ENCODE results near the gene NOTCH2. TPM values are rescaled to one million over a fixed set of nuclear protein-coding genes. Genes with fewer than 3 reads are reported as not detected.

NOTCH2 gene
- total and polyA plus RNA-seq, 9 of the 15 experiments (the other 6 are each of a cell fraction or from before 2014, with no cell fraction given): 0.04 to 1.2 (median 0.28) TPM; not detected in 1

DNA sequence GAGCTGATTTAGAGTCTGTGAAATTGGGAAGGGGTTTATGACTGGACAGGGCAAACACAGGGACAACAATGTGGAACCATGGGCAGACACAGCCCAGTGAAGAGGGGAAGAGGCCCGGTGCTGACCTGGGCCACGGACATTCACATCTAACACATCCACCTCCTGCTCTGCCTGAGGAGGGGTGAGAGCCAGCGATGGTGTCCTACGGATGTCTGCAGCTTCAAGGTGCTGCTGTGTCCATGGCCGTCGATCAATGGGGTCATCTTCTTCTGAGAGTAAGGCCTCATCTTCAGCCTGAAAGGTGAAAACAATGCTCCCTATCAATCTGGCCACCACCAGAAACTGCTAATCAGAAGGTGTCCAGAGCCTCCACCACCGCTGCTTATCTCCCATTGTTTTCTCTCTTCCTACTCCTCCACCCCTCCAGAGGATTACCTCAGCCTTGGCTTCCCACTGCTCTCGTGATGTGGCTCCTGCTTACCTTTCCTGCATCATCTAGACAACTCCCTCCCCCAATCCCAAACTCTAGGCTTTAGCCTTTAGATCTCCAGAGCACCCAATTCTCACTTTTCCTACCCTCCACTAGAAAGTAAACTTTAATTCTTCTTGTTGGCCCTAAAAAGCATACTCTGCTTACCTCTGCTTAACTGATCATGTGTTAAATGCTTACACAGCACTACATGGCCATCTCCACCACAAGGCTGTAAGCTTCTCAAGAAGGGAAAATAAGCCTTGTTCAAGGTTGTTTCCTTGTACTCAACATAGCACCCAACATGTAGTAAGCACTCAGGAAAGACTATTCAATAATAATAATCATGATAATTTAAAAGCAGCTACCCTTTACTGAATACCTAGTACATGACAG lies 149.1 kb downstream of the NOTCH2 start (continued):
- TF ChIP-seq, protein P1, sequence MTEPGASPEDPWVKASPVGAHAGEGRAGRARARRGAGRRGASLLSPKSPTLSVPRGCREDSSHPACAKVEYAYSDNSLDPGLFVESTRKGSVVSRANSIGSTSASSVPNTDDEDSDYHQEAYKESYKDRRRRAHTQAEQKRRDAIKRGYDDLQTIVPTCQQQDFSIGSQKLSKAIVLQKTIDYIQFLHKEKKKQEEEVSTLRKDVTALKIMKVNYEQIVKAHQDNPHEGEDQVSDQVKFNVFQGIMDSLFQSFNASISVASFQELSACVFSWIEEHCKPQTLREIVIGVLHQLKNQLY (CRISPR knock-in tag; conservative IDR thresholded peaks at IDR 0.05): no peak
- TF ChIP-seq SMAD4 (CRISPR knock-in tag; conservative IDR thresholded peaks at IDR 0.05) (no peak), KDM1A (IDR thresholded peaks at IDR 0.05) (peak in 1 of 2 experiments; percentile 40; a peak in 2 of 4 replicates), BRF1 (IDR thresholded peaks at IDR 0.05; ENCODE audit: borderline replicate concordance, extremely low read depth, insufficient read length) (no peak), TEAD4 (IDR thresholded peaks at IDR 0.05; ENCODE audit: low read length) (peak; percentile 47; the same call in 1 of the 2 replicates), TEAD4 (CRISPR knock-in tag; IDR thresholded peaks at IDR 0.05; ENCODE audit: borderline replicate concordance) (no peak), ZNF174 (CRISPR knock-in tag; IDR thresholded peaks at IDR 0.05) (no peak), CTBP1 (IDR thresholded peaks at IDR 0.05; ENCODE audit: borderline replicate concordance) (peak; percentile 25; the same call in 1 of the 2 replicates), ZNF316 (IDR thresholded peaks at IDR 0.05) (peak; percentile 79), ZNF780A (CRISPR knock-in tag; IDR thresholded peaks at IDR 0.05) (no peak), NCOR1 (IDR thresholded peaks at IDR 0.05) (peak; percentile 59), SPI1 (IDR thresholded peaks at IDR 0.05; ENCODE audit: borderline replicate concordance, low read depth, low read length) (no peak), ZNF41 (CRISPR knock-in tag; conservative IDR thresholded peaks at IDR 0.05) (peak; percentile 73; the same call in 1 of the 2 replicates), DPF2 (IDR thresholded peaks at IDR 0.05) (0 out of 2 replicates have a peak, but pooled peaks have one; percentile 16), THRAP3 (IDR thresholded peaks at IDR 0.05; ENCODE audit: borderline replicate concordance) (no peak), RNF2 (IDR thresholded peaks at IDR 0.05) (no peak), ZNF280A (IDR thresholded peaks at IDR 0.05; ENCODE audit: low read depth, partially characterized antibody) (no peak), PATZ1 (CRISPR knock-in tag; IDR thresholded peaks at IDR 0.05; ENCODE audit: borderline replicate concordance) (no peak), MCM5 (IDR thresholded peaks at IDR 0.05; ENCODE audit: low read depth) (no peak), ZNF76 (CRISPR knock-in tag; IDR thresholded peaks at IDR 0.05; ENCODE audit: borderline replicate concordance) (no peak), SOX6 (IDR thresholded peaks at IDR 0.05) (peak; percentile 89), CBFA2T3 (IDR thresholded peaks at IDR 0.05) (peak; percentile 82), NFXL1 (CRISPR knock-in tag; IDR thresholded peaks at IDR 0.05) (no peak)
- TF ChIP-seq, protein P2, sequence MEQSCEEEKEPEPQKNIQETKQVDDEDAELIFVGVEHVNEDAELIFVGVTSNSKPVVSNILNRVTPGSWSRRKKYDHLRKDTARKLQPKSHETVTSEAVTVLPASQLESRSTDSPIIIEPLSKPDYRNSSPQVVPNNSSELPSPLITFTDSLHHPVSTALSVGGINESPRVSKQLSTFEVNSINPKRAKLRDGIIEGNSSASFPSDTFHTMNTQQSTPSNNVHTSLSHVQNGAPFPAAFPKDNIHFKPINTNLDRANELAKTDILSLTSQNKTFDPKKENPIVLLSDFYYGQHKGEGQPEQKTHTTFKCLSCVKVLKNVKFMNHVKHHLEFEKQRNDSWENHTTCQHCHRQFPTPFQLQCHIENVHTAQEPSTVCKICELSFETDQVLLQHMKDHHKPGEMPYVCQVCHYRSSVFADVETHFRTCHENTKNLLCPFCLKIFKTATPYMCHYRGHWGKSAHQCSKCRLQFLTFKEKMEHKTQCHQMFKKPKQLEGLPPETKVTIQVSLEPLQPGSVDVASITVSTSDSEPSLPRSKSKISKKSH (CRISPR knock-in tag; IDR thresholded peaks at IDR 0.05): no peak

All from K562 (cell line).